ENCODE data around the gene PRR13. TPM values are rescaled to one million over a fixed set of nuclear protein-coding genes. Genes with fewer than 3 reads are reported as not detected.
A peak's percentile ranks its signal among the peaks of the same experiment; 100 is the strongest.

PRR13 gene
- total RNA-seq, 4 donors from 2014 or later, result 47.8 to 77.6 (median 65.3) TPM

- no peak for DNase-seq (ENCODE audit: extremely low spot score)
- H3K27me3 ChIP-seq, result no peaks in the 10 kb centered on the region
- WGBS, result 90% methylated on average over 7 of the region's 7 CpGs
- peak overlapping the region in 1 of 4 donors; percentile 95 for H3K27ac ChIP-seq (replicated peaks in 1 of 4)
- H3K36me3 ChIP-seq, result peaks cover 35 to 47% (median 42%) of the 10 kb centered on the region in 4 donors
- peaks cover 18 to 30% (median 26%) of the 10 kb centered on the region in 4 donors for H3K4me1 ChIP-seq
- intact Hi-C loops (cut with DNase I), result loop anchor here (5.0 kb wide), 1 partner anchor 56 kb away; the partner anchor contains the start of gene NPFF
- no peak overlapping the region for H3K4me3 ChIP-seq
- no peaks in the 10 kb centered on the region for H3K9me3 ChIP-seq
- TF ChIP-seq CTCF (IDR thresholded peaks at IDR 0.05) (no peak), POLR2A (IDR thresholded peaks at IDR 0.05; ENCODE audit: low read depth) (no peak)
Measured at GRCh38 chr12:53450936-53451335, 9.4 kb downstream of the PRR13 start.

GRCh38 chr12:53451661-53452158 is 10.2 kb downstream of the PRR13 start, which contains the start of gene PCBP2:
PCBP2 (plus strand) TSS chr12:53452102; CDS start chr12:53454801, 2,699 bp downstream.
- peaks cover 37 to 47% (median 43%) of the 10 kb centered on the region in 4 donors for H3K36me3 ChIP-seq
- no peak for TF ChIP-seq EP300 (IDR thresholded peaks at IDR 0.05)
- peak; percentile 95 to 97 for TF ChIP-seq POLR2AphosphoS5 (IDR thresholded peaks at IDR 0.05)
- peak; percentile 76 to 97 (median 92) for TF ChIP-seq CTCF (IDR thresholded peaks at IDR 0.05)
- peak; percentile 30 for TF ChIP-seq POLR2A (IDR thresholded peaks at IDR 0.05; ENCODE audit: low read depth)
- intact Hi-C loops (cut with DNase I), result loop anchor here (5.0 kb wide), 1 partner anchor 56 kb away; the partner anchor contains the start of gene NPFF
- DNase-seq (ENCODE audit: extremely low spot score), result peak; percentile 99
- peak within 1 kb of the TSS; percentile 95 to 98 (median 96) for H3K27ac ChIP-seq (replicated peaks in 1 of 4)
- H3K27me3 ChIP-seq, result no peaks in the 10 kb centered on the region
- 1% methylated on average over 25 of the region's 32 CpGs for WGBS
- peaks cover 18 to 30% (median 27%) of the 10 kb centered on the region in 4 donors for H3K4me1 ChIP-seq
- no peaks in the 10 kb centered on the region for H3K9me3 ChIP-seq
- peak within 1 kb of the TSS; percentile 74 to 84 (median 82) for H3K4me3 ChIP-seq

- peak; percentile 34 to 48 (median 40) for TF ChIP-seq CTCF (IDR thresholded peaks at IDR 0.05)
- peak; percentile 4 to 74 for TF ChIP-seq POLR2AphosphoS5 (IDR thresholded peaks at IDR 0.05)
- TF ChIP-seq POLR2A (IDR thresholded peaks at IDR 0.05; ENCODE audit: low read depth), result peak; percentile 43
- no peak for TF ChIP-seq EP300 (IDR thresholded peaks at IDR 0.05)
- Histone ChIP-seq H3K27me3 (no peaks in the 10 kb centered on the region), H3K9me3 (no peaks in the 10 kb centered on the region), H3K4me3 (peak overlapping the region; percentile 74 to 84 (median 82)), H3K36me3 (peaks cover 40 to 47% (median 47%) of the 10 kb centered on the region in 4 donors), H3K4me1 (peaks cover 18 to 34% (median 27%) of the 10 kb centered on the region in 4 donors), H3K27ac (replicated peaks in 1 of 4) (peak overlapping the region; percentile 95 to 98 (median 96))
- peak; percentile 98 for DNase-seq (ENCODE audit: extremely low spot score)
- WGBS, result 0% methylated on average over 10 of the region's 82 CpGs
- intact Hi-C loops (cut with DNase I), result loop anchor here (5.0 kb wide), 1 partner anchor 55 kb away; the partner anchor contains the start of gene NPFF
Measured at GRCh38 chr12:53452159-53453077, 10.9 kb downstream of the PRR13 start.

GRCh38 chr12:53453953-53454640 is 12.6 kb downstream of the PRR13 start:
- Histone ChIP-seq H3K27me3 (no peaks in the 10 kb centered on the region), H3K27ac (replicated peaks in 1 of 4) (peak overlapping the region in 2 of 4 donors; percentile 98), H3K36me3 (peaks cover 49 to 54% (median 51%) of the 10 kb centered on the region in 4 donors), H3K9me3 (no peaks in the 10 kb centered on the region), H3K4me3 (peak overlapping the region; percentile 19 to 84 (median 82)), H3K4me1 (peaks cover 18 to 34% (median 27%) of the 10 kb centered on the region in 4 donors)
- WGBS, result 22% methylated on average over 6 of the region's 6 CpGs
- TF ChIP-seq CTCF (IDR thresholded peaks at IDR 0.05) (no peak), POLR2A (IDR thresholded peaks at IDR 0.05; ENCODE audit: low read depth) (no peak)
- intact Hi-C loops (cut with DNase I), result loop anchor here (5.0 kb wide), 1 partner anchor 53 kb away; the partner anchor contains the start of gene NPFF
- DNase-seq (ENCODE audit: extremely low spot score), result no peak

Data from esophagus muscularis mucosa (tissue), 4 donors.